Liver (tissue), 9 donors: ENCODE results near the gene ZC3HAV1. TPM values are rescaled to one million over a fixed set of nuclear protein-coding genes. Genes with fewer than 3 reads are reported as not detected.

ENCODE experiments used
- DNase-seq: peaks from one replicate; pipeline ENCODE4 v3.0.0-alpha.2; 2017; ENCODE audit warnings: low spot score
- H3K27ac ChIP-seq, 2 donors: one replicate each; pipeline ENCODE4 v1.7.0; 2013; ENCODE audit warnings: inconsistent platforms in 2 of 2, low read length in 2 of 2, control low read depth in 1 of 2, low read depth in 1 of 2, mild to moderate bottlenecking in 1 of 2
- H3K27me3 ChIP-seq, 4 donors: one replicate each; pipeline versions ENCODE4 v1.6.1 to v1.7.0; 2013; ENCODE audit warnings: low read length in 3 of 4, inconsistent platforms in 1 of 4, mild to moderate bottlenecking in 1 of 4, moderate library complexity in 1 of 4; ENCODE audit not compliant: control insufficient read depth in 4 of 4, insufficient read depth in 4 of 4
- H3K36me3 ChIP-seq, 4 donors: one replicate each; pipeline versions ENCODE4 v1.6.1 to v1.7.0; 2013; ENCODE audit warnings: low read length in 3 of 4, mild to moderate bottlenecking in 3 of 4, low read depth in 1 of 4, moderate library complexity in 1 of 4; ENCODE audit not compliant: control insufficient read depth in 4 of 4, insufficient read depth in 3 of 4
- H3K4me1 ChIP-seq, 4 donors: one replicate each; pipeline versions ENCODE4 v1.6.1 to v1.7.0; 2013; ENCODE audit warnings: low read length in 3 of 4, mild to moderate bottlenecking in 3 of 4, moderate library complexity in 1 of 4; ENCODE audit not compliant: control insufficient read depth in 4 of 4, insufficient read depth in 4 of 4
- H3K4me3 ChIP-seq, 3 donors: one replicate each; pipeline versions ENCODE4 v1.6.1 to v1.7.0; 2013; ENCODE audit warnings: low read length in 3 of 3, control low read depth in 1 of 3, low read depth in 1 of 3, mild to moderate bottlenecking in 1 of 3
- H3K9ac ChIP-seq, 2 donors: one replicate each; pipeline ENCODE4 v1.7.0; 2013; ENCODE audit warnings: low read length in 2 of 2, mild to moderate bottlenecking in 2 of 2, moderate library complexity in 2 of 2, control low read depth in 1 of 2, low read depth in 1 of 2
- H3K9me3 ChIP-seq, 4 donors: one replicate each; pipeline versions ENCODE4 v1.6.1 to v1.7.0; 2013; ENCODE audit warnings: low read length in 3 of 4; ENCODE audit not compliant: control insufficient read depth in 4 of 4
- ATF3 ChIP-seq: IDR thresholded peaks from 2 replicates; pipeline ENCODE4 v1.6.1; 2016; ENCODE audit warnings: antibody characterized with exemption
- CTCF ChIP-seq: fragments of 150-350 bp; IDR thresholded peaks from 2 replicates; pipeline ENCODE4 v1.5.1; 2017; ENCODE audit warnings: improper control_type of control experiment, low read depth, low read length; ENCODE audit not compliant: missing input control
- EGR1 ChIP-seq, 2 donors: IDR thresholded peaks; 2 replicates each; pipeline ENCODE4 v1.6.1; 2016 to 2018; ENCODE audit warnings: antibody characterized with exemption in 2 of 2, low read depth in 2 of 2
- FOXA1 ChIP-seq: IDR thresholded peaks from 2 replicates; pipeline ENCODE4 v1.6.1; 2016; ENCODE audit warnings: antibody characterized with exemption
- FOXA2 ChIP-seq: IDR thresholded peaks from 2 replicates; pipeline ENCODE4 v1.6.1; 2016; ENCODE audit warnings: antibody characterized with exemption
- GABPA ChIP-seq, 2 donors: IDR thresholded peaks in 1 of 2; conservative IDR thresholded peaks in 1 of 2; 2 replicates each; pipeline ENCODE4 v1.6.1; 2016; ENCODE audit warnings: antibody characterized with exemption in 2 of 2, mild to moderate bottlenecking in 1 of 2, moderate library complexity in 1 of 2
- HNF4A ChIP-seq, 2 donors: conservative IDR thresholded peaks; 2 replicates each; pipeline ENCODE4 v1.6.1; 2016; ENCODE audit warnings: antibody characterized with exemption in 2 of 2, mild to moderate bottlenecking in 2 of 2
- HNF4G ChIP-seq: IDR thresholded peaks from 2 replicates; pipeline ENCODE4 v1.6.1; 2016; ENCODE audit warnings: antibody characterized with exemption
- JUND ChIP-seq, 2 donors: IDR thresholded peaks; 2 replicates each; pipeline ENCODE4 v1.6.1; 2016; ENCODE audit warnings: antibody characterized with exemption in 2 of 2
- MAX ChIP-seq: IDR thresholded peaks from 2 replicates; pipeline ENCODE4 v1.6.1; 2016; ENCODE audit warnings: antibody characterized with exemption
- NR2F2 ChIP-seq: IDR thresholded peaks from 2 replicates; pipeline ENCODE4 v1.6.1; 2016; ENCODE audit warnings: antibody characterized with exemption
- RAD21 ChIP-seq, 2 donors: IDR thresholded peaks; 2 replicates each; pipeline ENCODE4 v1.6.1; 2016; ENCODE audit warnings: antibody characterized with exemption in 2 of 2, mild to moderate bottlenecking in 2 of 2
- REST ChIP-seq: IDR thresholded peaks from 2 replicates; pipeline ENCODE4 v1.6.1; 2016; ENCODE audit warnings: antibody characterized with exemption, mild to moderate bottlenecking
- RXRA ChIP-seq, 2 donors: IDR thresholded peaks; 2 replicates each; pipeline ENCODE4 v1.6.1; 2017 to 2018; ENCODE audit warnings: antibody characterized with exemption in 2 of 2, mild to moderate bottlenecking in 1 of 2
- SP1 ChIP-seq: IDR thresholded peaks from 2 replicates; pipeline ENCODE4 v1.6.1; 2018; ENCODE audit warnings: antibody characterized with exemption, mild to moderate bottlenecking
- TAF1 ChIP-seq: conservative IDR thresholded peaks from 2 replicates; pipeline ENCODE4 v1.6.1; 2016; ENCODE audit warnings: antibody characterized with exemption, mild to moderate bottlenecking
- YY1 ChIP-seq: IDR thresholded peaks from 2 replicates; pipeline ENCODE4 v1.6.1; 2016; ENCODE audit warnings: antibody characterized with exemption, mild to moderate bottlenecking
- ZBTB33 ChIP-seq: IDR thresholded peaks from 2 replicates; pipeline ENCODE4 v1.6.1; 2016; ENCODE audit warnings: antibody characterized with exemption
- WGBS: extraction: QIAGEN DNeasy Blood & Tissue Kit; methylation state at CpG from one replicate; pipeline ENCODE4 v1.1.7; 2013; 5-methylcytosine and 5-hydroxymethylcytosine counted together
- polyA plus RNA-seq, 2 donors: library from polyadenylated mRNA; stranded (reverse) in 1 of 2; unstranded in 1 of 2; fragments of 200-250 nt in 1 of 2; fragments of >200 nt in 1 of 2; fragmentation: Nextera tagmentation in 1 of 2; extraction: Ambion mirVana in 1 of 2; gene quantifications; one replicate each; pipeline versions ENCODE4 v1.2.1 to v1.2.3, GENCODE V29; 2013 to 2015
- total RNA-seq, 2 donors: library from RNA; depleted of rRNA; stranded (reverse); fragments of >200 nt; gene quantifications; one replicate each; pipeline ENCODE4 v1.2.3, GENCODE V29; 2014
- donor health status: healthy.
- donor health status: healthy.
- donor health status: healthy.
- donor health status: healthy.
- donor health status: healthy.

ZC3HAV1 gene
- total and polyA plus RNA-seq, 4 donors, result 6.6 to 40.5 (median 16.5) TPM

GRCh38 chr7:139089118-139089517 is 20.4 kb downstream of the ZC3HAV1 start:
- Histone ChIP-seq H3K4me3 (no peak overlapping the region), H3K9me3 (no peaks in the 10 kb centered on the region), H3K27me3 (no peaks in the 10 kb centered on the region), H3K27ac (no peak overlapping the region), H3K9ac (no peak overlapping the region), H3K36me3 (peaks cover 3 to 28% (median 24%) of the 10 kb centered on the region in 4 donors), H3K4me1 (peaks cover 0 to 9% (median 2%) of the 10 kb centered on the region in 4 donors)
- no peak for DNase-seq
- no peak for TF ChIP-seq FOXA2
- no peak for TF ChIP-seq NR2F2
- no peak for TF ChIP-seq JUND (IDR thresholded peaks at IDR 0.05)
- TF ChIP-seq MAX, result no peak
- no peak for TF ChIP-seq EGR1 (IDR thresholded peaks at IDR 0.05; ENCODE audit: low read depth in 2 of 2)
- no peak for TF ChIP-seq SP1
- TF ChIP-seq RXRA (IDR thresholded peaks at IDR 0.05), result no peak
- no peak for TF ChIP-seq HNF4A (conservative IDR thresholded peaks at IDR 0.05)
- no peak for TF ChIP-seq YY1
- TF ChIP-seq TAF1, result no peak
- no peak for TF ChIP-seq ZBTB33
- TF ChIP-seq CTCF, result no peak
- no peak for TF ChIP-seq GABPA (IDR thresholded peaks at IDR 0.05 in 1 of 2, conservative IDR thresholded peaks at IDR 0.05 in 1 of 2)
- TF ChIP-seq ATF3, result no peak
- no peak for TF ChIP-seq HNF4G
- no peak for TF ChIP-seq REST
- no peak for TF ChIP-seq FOXA1
- no peak for TF ChIP-seq RAD21 (IDR thresholded peaks at IDR 0.05)
- 96% methylated on average over 2 of the region's 2 CpGs for WGBS
